ENCODE data around the gene ZC3H11A. TPM values are rescaled to one million over a fixed set of nuclear protein-coding genes. Genes with fewer than 3 reads are reported as not detected.

Gene ZC3H11A
- total and polyA plus RNA-seq, 2 donors: 101 to 113 TPM

- WGBS: 99% methylated on average over 4 of the region's 4 CpGs
- DNase-seq (ENCODE audit: low read depth in 6 of 9, low spot score in 9 of 9): no peak
- Histone ChIP-seq H3K4me3 (ENCODE audit: low read length in 2 of 2) (no peak overlapping the region), H3K9me3 (ENCODE audit: control insufficient read depth in 2 of 2, insufficient read depth in 1 of 2, low read length in 1 of 2) (peaks cover 0 to 3% of the 10 kb centered on the region in 2 donors), H3K27me3 (ENCODE audit: control insufficient read depth in 2 of 2, insufficient read depth in 1 of 2, low read length in 1 of 2) (no peaks in the 10 kb centered on the region), H3K4me1 (ENCODE audit: control insufficient read depth in 2 of 2, insufficient read depth in 2 of 2, low read length in 2 of 2) (no peaks in the 10 kb centered on the region), H3K27ac (ENCODE audit: low read depth in 1 of 2, low read length in 1 of 2) (no peak overlapping the region), H3K36me3 (ENCODE audit: control insufficient read depth in 2 of 2, insufficient read depth in 2 of 2, low read length in 1 of 2) (peaks cover 50 to 74% of the 10 kb centered on the region in 2 donors)
Observed at GRCh38 chr1:203840208-203840808, 44.9 kb downstream of the ZC3H11A start.

- Histone ChIP-seq H3K4me1 (ENCODE audit: control insufficient read depth in 2 of 2, insufficient read depth in 2 of 2, low read length in 2 of 2) (no peaks in the 10 kb centered on the region), H3K9me3 (ENCODE audit: control insufficient read depth in 2 of 2, insufficient read depth in 1 of 2, low read length in 1 of 2) (peaks cover 0 to 3% of the 10 kb centered on the region in 2 donors), H3K27me3 (ENCODE audit: control insufficient read depth in 2 of 2, insufficient read depth in 1 of 2, low read length in 1 of 2) (no peaks in the 10 kb centered on the region), H3K4me3 (ENCODE audit: low read length in 2 of 2) (no peak overlapping the region), H3K36me3 (ENCODE audit: control insufficient read depth in 2 of 2, insufficient read depth in 2 of 2, low read length in 1 of 2) (peaks cover 48 to 71% of the 10 kb centered on the region in 2 donors), H3K27ac (ENCODE audit: low read depth in 1 of 2, low read length in 1 of 2) (no peak overlapping the region)
- no peak for DNase-seq (ENCODE audit: low read depth in 6 of 9, low spot score in 9 of 9)
- WGBS: over 99% methylated on average over 2 of the region's 2 CpGs
Observed at GRCh38 chr1:203842559-203842876, 47.1 kb downstream of the ZC3H11A start.

- 100% methylated on average over 1 of the region's 1 CpG for WGBS
- DNase-seq (ENCODE audit: low read depth in 6 of 9, low spot score in 9 of 9): no peak
- Histone ChIP-seq H3K27me3 (ENCODE audit: control insufficient read depth in 2 of 2, insufficient read depth in 1 of 2, low read length in 1 of 2) (no peaks in the 10 kb centered on the region), H3K9me3 (ENCODE audit: control insufficient read depth in 2 of 2, insufficient read depth in 1 of 2, low read length in 1 of 2) (peaks cover 0 to 3% of the 10 kb centered on the region in 2 donors), H3K4me3 (ENCODE audit: low read length in 2 of 2) (no peak overlapping the region), H3K36me3 (ENCODE audit: control insufficient read depth in 2 of 2, insufficient read depth in 2 of 2, low read length in 1 of 2) (peaks cover 46 to 72% of the 10 kb centered on the region in 2 donors), H3K27ac (ENCODE audit: low read depth in 1 of 2, low read length in 1 of 2) (no peak overlapping the region), H3K4me1 (ENCODE audit: control insufficient read depth in 2 of 2, insufficient read depth in 2 of 2, low read length in 2 of 2) (no peaks in the 10 kb centered on the region)
Observed at GRCh38 chr1:203843435-203843834, 48.0 kb downstream of the ZC3H11A start.

Other genes with a start within 250 kb of the ZC3H11A start
- 19.9 TPM for gene ATP2B4, start 168.8 kb upstream of the ZC3H11A start, total RNA-seq
- 35.5 TPM for gene ATP2B4, start 168.8 kb upstream of the ZC3H11A start, polyA plus RNA-seq
- gene LAX1, start 30.4 kb upstream of the ZC3H11A start, total RNA-seq: 12.5 TPM
- 5.1 TPM for gene LAX1, start 30.4 kb upstream of the ZC3H11A start, polyA plus RNA-seq
- gene ZBED6, start within 50 bp of the ZC3H11A start, total RNA-seq: 13.6 TPM
- 0.94 TPM for gene ZBED6, start within 50 bp of the ZC3H11A start, polyA plus RNA-seq
- 266 TPM for gene SNRPE, start 66.0 kb downstream of the ZC3H11A start, total RNA-seq
- gene SNRPE, start 66.0 kb downstream of the ZC3H11A start, polyA plus RNA-seq: 147 TPM

Measured in thymus (tissue), 11 donors.